Psoas muscle (tissue), 8 donors: ENCODE measurements around the gene TXNRD1. TPM values are rescaled to one million over a fixed set of nuclear protein-coding genes. Genes with fewer than 3 reads are reported as not detected.
"Not testable (repeated sequence)": the region's sequence is repeated elsewhere in the genome, so short reads cannot be mapped to it uniquely, and the experiment has no call there.

Experiments used
- ATAC-seq, 4 donors: fragments of 200-7000 bp; cut with Tn5 transposase; one replicate each; pipeline ENCODE4 v1.9.1; 2020; ENCODE audit warnings: moderate library complexity in 3 of 4, mild to moderate bottlenecking in 2 of 4
- DNase-seq, 2 donors: peaks; one replicate each; pipeline ENCODE4 v3.0.0-alpha.2; 2020
- H3K27ac ChIP-seq: fragments of 200-600 bp; one replicate; pipeline ENCODE4 v1.8.0; 2022
- H3K27me3 ChIP-seq, 3 donors: fragments of 200-600 bp in 1 of 3; one replicate each; pipeline versions ENCODE4 v1.6.1 to v1.8.0; 2013 to 2022; ENCODE audit warnings: low read length in 2 of 3, mild to moderate bottlenecking in 2 of 3, moderate library complexity in 1 of 3; ENCODE audit not compliant: insufficient read depth in 3 of 3
- H3K36me3 ChIP-seq, 2 donors: fragments of 200-600 bp in 1 of 2; one replicate each; pipeline versions ENCODE4 v1.6.1 to v1.8.0; 2013 to 2022; ENCODE audit warnings: low read depth in 1 of 2, mild to moderate bottlenecking in 1 of 2, moderate library complexity in 1 of 2; ENCODE audit not compliant: insufficient read depth in 1 of 2
- H3K4me1 ChIP-seq: fragments of 200-600 bp; one replicate; pipeline ENCODE4 v1.8.0; 2022
- H3K4me3 ChIP-seq: fragments of 200-600 bp; one replicate; pipeline ENCODE4 v1.8.0; 2022; ENCODE audit warnings: mild to moderate bottlenecking
- H3K9me3 ChIP-seq: fragments of 200-600 bp; one replicate; pipeline ENCODE4 v1.8.0; 2022
- CTCF ChIP-seq: fragments of 200-600 bp; IDR thresholded peaks from one replicate; pipeline ENCODE4 v1.8.0; 2022; ENCODE audit warnings: antibody characterized with exemption
- WGBS, 3 donors: extraction: QIAGEN DNeasy Blood & Tissue Kit; methylation state at CpG; one replicate each; pipeline versions ENCODE4 v1.1.6 to v1.1.7; 2013; 5-methylcytosine and 5-hydroxymethylcytosine counted together
- intact Hi-C, 2 donors: fragments of 100-400 bp; cut with DNase I; formaldehyde crosslinking; loops; one replicate each; pipeline versions ENCODE4 v1.11.0 to v1.14.2; 2022
- polyA plus RNA-seq, 3 donors: library from polyadenylated mRNA; stranded (reverse); fragments of 200-250 nt; gene quantifications; one replicate each; pipeline ENCODE4 v1.2.3, GENCODE V29; 2013
- total RNA-seq, 4 donors: library from RNA; stranded (reverse); fragmentation: NEBNext Ultra II Directional in 2 of 4; extraction: Animal tissue kit (Norgen Biotek cat#: 25700) in 2 of 4; gene quantifications; one replicate each; pipeline versions ENCODE4 v1.2.1 to v1.2.4, GENCODE V29; 2021 to 2023
- donor health status: healthy with polysubstance abuse.
- donor health status: DM: no; HTN: no; CAD: no; lungs with moderate emphysema.
- donor health status: Bipolar disorder and iron deficiency.
- donor health status: healthy.
- donor health status: DM: yes; HTN: yes; CAD: no.
- donor health status: DM: no; HTN: no; CAD: no.
- donor health status: DM: no; HTN: no; CAD: no.
- donor health status: DM: yes; HTN: yes; CAD: no.

Gene TXNRD1
- total and polyA plus RNA-seq, 7 donors: 46.0 to 249 (median 110) TPM

DNA sequence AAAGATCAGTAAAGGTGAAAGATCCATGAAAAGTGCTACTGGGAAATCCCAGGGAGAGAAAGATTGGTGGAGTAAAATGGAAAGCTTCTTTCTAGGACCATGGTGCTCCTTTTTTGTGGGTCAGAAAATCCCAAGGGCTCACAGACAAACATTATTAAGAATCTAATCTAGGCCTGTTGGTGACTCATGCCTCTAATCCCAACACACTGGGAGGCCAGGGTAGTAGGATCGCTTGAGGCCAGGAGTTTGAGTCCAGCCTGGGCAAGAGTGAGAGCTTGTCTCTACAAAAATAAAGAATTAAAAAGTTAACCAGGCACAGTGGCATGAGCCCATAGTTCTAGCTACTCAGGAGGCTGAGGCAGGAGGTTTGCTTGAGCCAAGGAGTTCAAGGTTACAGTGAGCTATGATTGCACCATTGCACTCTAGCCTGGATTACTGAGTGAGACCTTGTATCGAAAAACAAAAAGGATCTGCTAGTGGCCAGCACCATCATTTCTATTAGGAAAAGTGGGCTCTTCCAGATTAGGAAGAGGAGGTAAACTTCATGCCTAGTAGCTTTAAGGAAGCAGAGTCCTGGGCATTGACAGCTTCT is 43.0 kb downstream of the TXNRD1 start:
- no peaks in the 10 kb centered on the region for H3K27me3 ChIP-seq
- intact Hi-C loops: no loop called here
- no peak for ATAC-seq

GRCh38 chr12:104263026-104263425 is 47.4 kb downstream of the TXNRD1 start:
- WGBS, 3 donors: 72 to 93% (median 76%) methylated on average over 4 of the region's 4 CpGs
- H3K27ac ChIP-seq: peak overlapping the region; percentile 49
- peaks cover 9% of the 10 kb centered on the region for H3K4me1 ChIP-seq
- no peak for TF ChIP-seq CTCF
- no peaks in the 10 kb centered on the region for H3K36me3 ChIP-seq
- no peak for ATAC-seq
- no peak overlapping the region for H3K4me3 ChIP-seq
- no peaks in the 10 kb centered on the region for H3K9me3 ChIP-seq
- DNase-seq: no peak
- H3K27me3 ChIP-seq: no peaks in the 10 kb centered on the region
- intact Hi-C loops: no loop called here

More for the DNA sequence above, 43.0 kb downstream of the TXNRD1 start:
- WGBS, 3 donors: 89 to 91% (median 90%) methylated on average over 2 of the region's 2 CpGs
- H3K27ac ChIP-seq: no peak overlapping the region
- H3K36me3 ChIP-seq: no peaks in the 10 kb centered on the region
- H3K9me3 ChIP-seq: no peaks in the 10 kb centered on the region
- H3K4me1 ChIP-seq: peaks cover 3% of the 10 kb centered on the region
- no peak for TF ChIP-seq CTCF
- H3K4me3 ChIP-seq: no peak overlapping the region
- no peak for DNase-seq

DNA sequence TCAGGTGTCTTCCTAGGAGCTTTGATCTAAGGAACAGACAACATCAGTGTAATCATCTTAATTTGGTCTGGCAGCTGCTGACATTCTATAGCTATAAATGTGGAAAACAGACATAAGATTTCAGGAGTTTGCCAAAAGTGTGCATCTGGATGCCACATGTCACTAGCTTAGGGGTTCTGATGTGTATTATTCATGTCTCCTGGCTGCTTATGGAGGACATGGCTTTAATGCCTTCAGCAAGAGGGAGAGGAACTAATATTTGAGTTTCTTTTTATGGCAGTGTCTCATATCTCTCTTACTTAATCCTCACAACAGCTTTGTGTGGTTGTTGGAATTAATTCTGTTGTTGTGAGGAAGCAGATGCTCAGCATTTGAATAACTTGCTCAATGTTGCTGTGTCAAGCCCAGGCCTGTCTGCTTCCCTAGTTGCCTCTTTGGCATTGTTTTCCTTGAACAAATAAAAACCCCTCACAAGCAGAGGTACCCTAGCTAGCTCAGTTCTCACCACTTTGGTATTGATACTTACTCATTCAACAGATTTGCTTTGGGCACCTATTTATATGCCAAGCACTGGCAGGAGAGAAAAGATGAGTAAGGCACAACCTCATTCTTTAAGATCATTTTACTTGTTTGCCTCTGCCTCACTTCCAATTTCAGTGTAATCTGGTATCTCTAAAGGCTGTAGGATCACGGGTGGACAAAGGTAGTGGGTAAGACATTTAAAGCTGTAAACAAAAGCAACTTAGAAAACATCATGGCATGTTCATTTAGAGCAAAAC is 48.2 kb downstream of the TXNRD1 start:
- no peak for TF ChIP-seq CTCF
- intact Hi-C loops: no loop called here
- no peak for DNase-seq

DNA sequence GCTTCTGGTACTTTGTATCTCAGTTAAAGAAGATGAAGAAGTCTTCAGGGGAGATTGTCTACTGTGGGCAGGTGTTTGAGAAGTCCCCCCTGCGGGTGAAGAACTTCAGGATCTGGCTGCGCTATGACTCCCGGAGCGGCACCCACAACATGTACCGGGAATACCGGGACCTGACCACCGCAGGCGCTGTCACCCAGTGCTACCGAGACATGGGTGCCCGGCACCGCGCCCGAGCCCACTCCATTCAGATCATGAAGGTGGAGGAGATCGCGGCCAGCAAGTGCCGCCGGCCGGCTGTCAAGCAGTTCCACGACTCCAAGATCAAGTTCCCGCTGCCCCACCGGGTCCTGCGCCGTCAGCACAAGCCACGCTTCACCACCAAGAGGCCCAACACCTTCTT is 49.9 kb downstream of the TXNRD1 start:
- H3K4me3 ChIP-seq, ATAC-seq, DNase-seq, H3K36me3 ChIP-seq, H3K27me3 ChIP-seq, intact Hi-C loops, H3K9me3 ChIP-seq, H3K4me1 ChIP-seq, H3K27ac ChIP-seq: not testable (repeated sequence)
- 86 to 99% (median 96%) methylated on average over 12 to 19 of the region's 24 CpGs for WGBS, 3 donors

More for the DNA sequence above, 48.2 kb downstream of the TXNRD1 start:
- Histone ChIP-seq H3K27ac (peak overlapping the region; percentile 49), H3K9me3 (no peaks in the 10 kb centered on the region), H3K27me3 (no peaks in the 10 kb centered on the region), H3K36me3 (no peaks in the 10 kb centered on the region), H3K4me1 (peaks cover 9% of the 10 kb centered on the region), H3K4me3 (no peak overlapping the region)
- 35 to 85% (median 38%) methylated on average over 1 of the region's 1 CpG for WGBS, 3 donors
- ATAC-seq: peak in 1 of 4 donors; percentile 69

GRCh38 chr12:104272938-104273337 is 57.4 kb downstream of the TXNRD1 start:
- Histone ChIP-seq H3K36me3 (no peaks in the 10 kb centered on the region), H3K4me1 (no peaks in the 10 kb centered on the region), H3K27me3 (no peaks in the 10 kb centered on the region), H3K9me3 (no peaks in the 10 kb centered on the region), H3K27ac (no peak overlapping the region), H3K4me3 (no peak overlapping the region)
- DNase-seq (no peak), ATAC-seq (no peak)
- 86 to 88% (median 87%) methylated on average over 11 of the region's 11 CpGs for WGBS, 3 donors
- no peak for TF ChIP-seq CTCF
- intact Hi-C loops: no loop called here
